H9 (cell line): ENCODE results near the gene MYMX. TPM values are rescaled to one million over a fixed set of nuclear protein-coding genes. Genes with fewer than 3 reads are reported as not detected.

Experiments
- DNase-seq: peaks from one replicate; pipeline ENCODE4 v3.0.0-alpha.2; 2017
- H2AFZ ChIP-seq: one replicate; pipeline ENCODE4 v1.6.1; 2013; ENCODE audit warnings: mild to moderate bottlenecking, low read length, control low read depth, moderate library complexity
- H2AK5ac ChIP-seq: 2 replicates; pipeline ENCODE4 v1.6.1; 2013; ENCODE audit warnings: low read length, control low read depth, mixed read lengths; ENCODE audit not compliant: insufficient read length
- H2BK120ac ChIP-seq: one replicate; pipeline ENCODE4 v1.6.1; 2013; ENCODE audit warnings: low read depth, mild to moderate bottlenecking, low read length, control low read depth, inconsistent platforms; ENCODE audit not compliant: poor library complexity, severe bottlenecking
- H2BK12ac ChIP-seq: 2 replicates; pipeline ENCODE4 v1.6.1; 2013; ENCODE audit warnings: low read length, control low read depth, mixed read lengths, low read depth; ENCODE audit not compliant: insufficient read length
- H2BK15ac ChIP-seq: 2 replicates; pipeline ENCODE4 v1.6.1; 2013; ENCODE audit warnings: low read depth, low read length, control low read depth
- H2BK20ac ChIP-seq: one replicate; pipeline ENCODE4 v1.6.1; 2013; ENCODE audit warnings: low read depth, mild to moderate bottlenecking, low read length, control low read depth, inconsistent platforms; ENCODE audit not compliant: poor library complexity, severe bottlenecking
- H2BK5ac ChIP-seq: 2 replicates; pipeline ENCODE4 v1.6.1; 2013; ENCODE audit warnings: low read length, control low read depth, mixed read lengths; ENCODE audit not compliant: insufficient read length
- H3K14ac ChIP-seq: 2 replicates; pipeline ENCODE4 v1.6.1; 2013; ENCODE audit warnings: low read length, control low read depth; ENCODE audit not compliant: insufficient read depth
- H3K18ac ChIP-seq: 2 replicates; pipeline ENCODE4 v1.6.1; 2013; ENCODE audit warnings: low read depth, mild to moderate bottlenecking, mixed read lengths, low read length, control low read depth; ENCODE audit not compliant: insufficient read length
- H3K23ac ChIP-seq: 2 replicates; pipeline ENCODE4 v1.6.1; 2013; ENCODE audit warnings: low read length, control low read depth, mixed read lengths, low read depth; ENCODE audit not compliant: insufficient read length
- H3K23me2 ChIP-seq: 2 replicates; pipeline ENCODE4 v1.6.1; 2013; ENCODE audit warnings: low read depth, mild to moderate bottlenecking, mixed read lengths, low read length, control low read depth; ENCODE audit not compliant: insufficient read length, poor library complexity, severe bottlenecking
- H3K27ac ChIP-seq: 2 replicates; pipeline ENCODE4 v1.5.1; 2013; ENCODE audit warnings: low read length, control low read depth, mixed read lengths, low read depth; ENCODE audit not compliant: insufficient read length
- H3K27me3 ChIP-seq: 2 replicates; pipeline ENCODE4 v1.6.1; 2013; ENCODE audit warnings: low read length, control low read depth, inconsistent platforms; ENCODE audit not compliant: insufficient read depth
- H3K4ac ChIP-seq: 2 replicates; pipeline ENCODE4 v1.6.1; 2013; ENCODE audit warnings: low read depth, mild to moderate bottlenecking, control low read depth, inconsistent platforms, low read length, moderate library complexity
- H3K4me1 ChIP-seq: 2 replicates; pipeline ENCODE4 v1.6.1; 2013; ENCODE audit warnings: low read length, control low read depth, inconsistent platforms; ENCODE audit not compliant: insufficient read depth
- H3K4me2 ChIP-seq: 2 replicates; pipeline ENCODE4 v1.6.1; 2013; ENCODE audit warnings: low read length, control low read depth, mixed read lengths; ENCODE audit not compliant: insufficient read length, insufficient read depth
- H3K56ac ChIP-seq: 2 replicates; pipeline ENCODE4 v1.6.1; 2013; ENCODE audit warnings: low read depth, mild to moderate bottlenecking, mixed read lengths, low read length, control low read depth; ENCODE audit not compliant: insufficient read length
- H3K79me1 ChIP-seq: 2 replicates; pipeline ENCODE4 v1.6.1; 2013; ENCODE audit warnings: low read depth, mild to moderate bottlenecking, moderate library complexity, low read length, control low read depth, inconsistent platforms; ENCODE audit not compliant: insufficient read depth, poor library complexity, severe bottlenecking
- H3K79me2 ChIP-seq: 2 replicates; pipeline ENCODE4 v1.6.1; 2013; ENCODE audit warnings: low read length, control low read depth, inconsistent platforms; ENCODE audit not compliant: insufficient read depth
- H3K9ac ChIP-seq: 2 replicates; pipeline ENCODE4 v1.6.1; 2013; ENCODE audit warnings: low read length, control low read depth, mixed read lengths; ENCODE audit not compliant: insufficient read length; ENCODE audit errors: extremely low read depth
- H3K9me3 ChIP-seq: one replicate; pipeline ENCODE4 v1.6.1; 2013; ENCODE audit warnings: low read depth, low read length, inconsistent platforms; ENCODE audit not compliant: control insufficient read depth
- H3T11ph ChIP-seq: one replicate; pipeline ENCODE4 v1.6.1; 2013; ENCODE audit warnings: mild to moderate bottlenecking, low read length, control low read depth, inconsistent platforms
- H4K20me1 ChIP-seq: one replicate; pipeline ENCODE4 v1.6.1; 2013; ENCODE audit not compliant: control insufficient read depth, insufficient read length, insufficient read depth
- H4K5ac ChIP-seq: 2 replicates; pipeline ENCODE4 v1.6.1; 2013; ENCODE audit warnings: low read depth, mild to moderate bottlenecking, mixed read lengths, low read length, control low read depth; ENCODE audit not compliant: insufficient read length
- H4K8ac ChIP-seq: replicated peaks from 2 replicates; pipeline ENCODE4 v1.6.1; 2013; ENCODE audit warnings: low read length, control low read depth, mixed read lengths, low read depth; ENCODE audit not compliant: insufficient read length
- H4K91ac ChIP-seq: 2 replicates; pipeline ENCODE4 v1.6.1; 2013; ENCODE audit warnings: low read depth, mild to moderate bottlenecking, moderate library complexity, mixed read lengths, low read length, control low read depth; ENCODE audit not compliant: insufficient read length
- H3K27ac Mint-ChIP-seq, 3 experiments: 2 replicates in 2 of 3; 3 replicates in 1 of 3; pipeline ENCODE4 v1.8.0; 2020 to 2021; ENCODE audit warnings: mixed read lengths in 3 of 3, mild to moderate bottlenecking in 1 of 3, moderate library complexity in 1 of 3
- H3K27me3 Mint-ChIP-seq: 2 replicates; pipeline ENCODE4 v1.8.0; 2021; ENCODE audit warnings: low read depth, mild to moderate bottlenecking, moderate library complexity, mixed read lengths
- H3K36me3 Mint-ChIP-seq, 3 experiments: 2 replicates in 2 of 3; 3 replicates in 1 of 3; pipeline ENCODE4 v1.8.0; 2020 to 2021; ENCODE audit warnings: low read depth in 3 of 3, mixed read lengths in 3 of 3; ENCODE audit not compliant: insufficient read depth in 1 of 3
- H3K4me1 Mint-ChIP-seq, 2 experiments: 2 replicates each; pipeline ENCODE4 v1.8.0; 2020; ENCODE audit warnings: mixed read lengths in 2 of 2
- H3K4me3 Mint-ChIP-seq, 2 experiments: 2 replicates in 1 of 2; 3 replicates in 1 of 2; pipeline ENCODE4 v1.8.0; 2020 to 2021; ENCODE audit warnings: mild to moderate bottlenecking in 2 of 2, mixed read lengths in 2 of 2, moderate library complexity in 1 of 2
- H3K9me3 Mint-ChIP-seq, 2 experiments: 2 replicates in 1 of 2; 3 replicates in 1 of 2; pipeline ENCODE4 v1.8.0; 2020; ENCODE audit warnings: mild to moderate bottlenecking in 2 of 2, mixed read lengths in 2 of 2, moderate library complexity in 1 of 2
- CTCF ChIP-seq: fragments of 200-600 bp; sonication (generic); conservative IDR thresholded peaks from 3 replicates; pipeline ENCODE4 v1.8.0; 2021; ENCODE audit warnings: antibody characterized with exemption, mild to moderate bottlenecking
- WGBS: extraction: QIAGEN DNeasy Blood & Tissue Kit; methylation state at CpG from one replicate; pipeline ENCODE4 v1.1.7; 2013; ENCODE audit warnings: missing lambda C conversion rate, low lambda C conversion rate, mixed read lengths; ENCODE audit not compliant: insufficient read length; ENCODE audit errors: extremely low coverage; 5-methylcytosine and 5-hydroxymethylcytosine counted together
- total RNA-seq: library from RNA; stranded (reverse); gene quantifications from 2 replicates; pipeline ENCODE4 v1.2.1, GENCODE V29; 2021

MYMX gene
- total RNA-seq, 1 experiment from 2014 or later = 1.1 TPM

- Histone ChIP-seq H3T11ph (no peak overlapping the region), H3K14ac (no peak overlapping the region), H3K9me3 (no peaks in the 10 kb centered on the region), H3K27me3 (peaks cover 7% of the 10 kb centered on the region; the same call in 1 of the 2 replicates), H2BK12ac (no peak overlapping the region), H3K4ac (no peak overlapping the region), H3K18ac (no peak overlapping the region), H4K5ac (no peak overlapping the region), H3K23me2 (peaks cover 18% of the 10 kb centered on the region), H3K23ac (no peak overlapping the region), H2BK20ac (no peak overlapping the region), H2BK5ac (no peak overlapping the region), H3K79me2 (no peaks in the 10 kb centered on the region), H3K9ac (no peak overlapping the region), H3K4me2 (peak overlapping the region; percentile 84), H3K27ac (no peak overlapping the region), H2AFZ (no peak overlapping the region), H2BK15ac (no peak overlapping the region), H4K20me1 (no peaks in the 10 kb centered on the region), H3K56ac (no peak overlapping the region), H4K91ac (no peak overlapping the region), H3K79me1 (no peaks in the 10 kb centered on the region), H2BK120ac (no peak overlapping the region), H2AK5ac (no peak overlapping the region), H3K4me1 (peaks cover 8% of the 10 kb centered on the region; the same call in 1 of the 2 replicates), H4K8ac (no peak overlapping the region)
- Mint-ChIP-seq H3K27me3 (peaks cover 23% of the 10 kb centered on the region), H3K4me1 (peaks cover 42 to 49% of the 10 kb centered on the region in 2 experiments), H3K27ac (peak overlapping the region in 1 of 3 experiments; percentile 40; a peak in 1 of 7 replicates), H3K9me3 (no peaks in the 10 kb centered on the region; a peak in 1 of 5 replicates), H3K36me3 (no peaks in the 10 kb centered on the region; a peak in 2 of 7 replicates), H3K4me3 (peak overlapping the region; percentile 79 to 88)
- 100% methylated on average over 1 of the region's 17 CpGs for WGBS
- DNase-seq = no peak
- no peak for TF ChIP-seq CTCF
Measured at GRCh38 chr6:44265722-44266233, 49.1 kb downstream of the MYMX start.
